Measurements from ENCODE around the gene TULP1.

- TF ChIP-seq, protein P1, sequence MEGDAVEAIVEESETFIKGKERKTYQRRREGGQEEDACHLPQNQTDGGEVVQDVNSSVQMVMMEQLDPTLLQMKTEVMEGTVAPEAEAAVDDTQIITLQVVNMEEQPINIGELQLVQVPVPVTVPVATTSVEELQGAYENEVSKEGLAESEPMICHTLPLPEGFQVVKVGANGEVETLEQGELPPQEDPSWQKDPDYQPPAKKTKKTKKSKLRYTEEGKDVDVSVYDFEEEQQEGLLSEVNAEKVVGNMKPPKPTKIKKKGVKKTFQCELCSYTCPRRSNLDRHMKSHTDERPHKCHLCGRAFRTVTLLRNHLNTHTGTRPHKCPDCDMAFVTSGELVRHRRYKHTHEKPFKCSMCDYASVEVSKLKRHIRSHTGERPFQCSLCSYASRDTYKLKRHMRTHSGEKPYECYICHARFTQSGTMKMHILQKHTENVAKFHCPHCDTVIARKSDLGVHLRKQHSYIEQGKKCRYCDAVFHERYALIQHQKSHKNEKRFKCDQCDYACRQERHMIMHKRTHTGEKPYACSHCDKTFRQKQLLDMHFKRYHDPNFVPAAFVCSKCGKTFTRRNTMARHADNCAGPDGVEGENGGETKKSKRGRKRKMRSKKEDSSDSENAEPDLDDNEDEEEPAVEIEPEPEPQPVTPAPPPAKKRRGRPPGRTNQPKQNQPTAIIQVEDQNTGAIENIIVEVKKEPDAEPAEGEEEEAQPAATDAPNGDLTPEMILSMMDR (IDR thresholded peaks at IDR 0.05; ENCODE audit: insufficient read depth, low read length, poor library complexity, severe bottlenecking), result no peak
- no peak for TF ChIP-seq EZH2phosphoT487 (conservative IDR thresholded peaks at IDR 0.05; ENCODE audit: low read length)
Observed at GRCh38 chr6:35484921-35485392, 27.7 kb downstream of the TULP1 start.

Measured in SU-DHL-6 (cell line).